ENCODE data around the gene ADGRE3.

DNA sequence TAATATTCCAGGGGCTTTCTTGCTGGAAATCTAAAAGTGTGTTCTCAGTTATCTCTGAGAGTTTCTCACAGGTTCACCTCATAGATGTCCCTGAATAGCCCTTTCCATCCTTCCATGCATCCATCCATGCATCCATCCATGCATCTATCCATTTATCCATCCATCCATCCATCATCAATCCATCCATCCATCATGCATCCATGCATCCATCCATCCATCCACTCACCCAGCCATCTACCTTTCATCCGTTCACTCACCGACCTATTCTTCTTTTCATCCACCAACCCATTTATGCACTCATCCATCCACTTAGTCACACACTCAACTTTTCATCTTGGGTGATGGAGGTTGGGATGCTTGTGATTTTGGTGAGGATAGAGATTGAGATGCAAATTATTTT, 7.4 kb upstream of the ADGRE3 start:
- TF ChIP-seq, protein P1, sequence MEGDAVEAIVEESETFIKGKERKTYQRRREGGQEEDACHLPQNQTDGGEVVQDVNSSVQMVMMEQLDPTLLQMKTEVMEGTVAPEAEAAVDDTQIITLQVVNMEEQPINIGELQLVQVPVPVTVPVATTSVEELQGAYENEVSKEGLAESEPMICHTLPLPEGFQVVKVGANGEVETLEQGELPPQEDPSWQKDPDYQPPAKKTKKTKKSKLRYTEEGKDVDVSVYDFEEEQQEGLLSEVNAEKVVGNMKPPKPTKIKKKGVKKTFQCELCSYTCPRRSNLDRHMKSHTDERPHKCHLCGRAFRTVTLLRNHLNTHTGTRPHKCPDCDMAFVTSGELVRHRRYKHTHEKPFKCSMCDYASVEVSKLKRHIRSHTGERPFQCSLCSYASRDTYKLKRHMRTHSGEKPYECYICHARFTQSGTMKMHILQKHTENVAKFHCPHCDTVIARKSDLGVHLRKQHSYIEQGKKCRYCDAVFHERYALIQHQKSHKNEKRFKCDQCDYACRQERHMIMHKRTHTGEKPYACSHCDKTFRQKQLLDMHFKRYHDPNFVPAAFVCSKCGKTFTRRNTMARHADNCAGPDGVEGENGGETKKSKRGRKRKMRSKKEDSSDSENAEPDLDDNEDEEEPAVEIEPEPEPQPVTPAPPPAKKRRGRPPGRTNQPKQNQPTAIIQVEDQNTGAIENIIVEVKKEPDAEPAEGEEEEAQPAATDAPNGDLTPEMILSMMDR (conservative IDR thresholded peaks at IDR 0.05; ENCODE audit: low read length), result no peak
- no peak for TF ChIP-seq EZH2phosphoT487 (IDR thresholded peaks at IDR 0.05; ENCODE audit: borderline replicate concordance, low read depth, low read length)

All from OCI-LY7 (cell line).